HG02840 (cell line): ENCODE data around the gene CDCP1.
"Not testable (repeated sequence)": the region's sequence is repeated elsewhere in the genome, so short reads cannot be mapped to it uniquely, and the experiment has no call there.

Experiments
- ATAC-seq: cut with Tn5 transposase; IDR thresholded peaks from one replicate; pipeline ENCODE4 v1.9.1; 2021; ENCODE audit warnings: mild to moderate bottlenecking, moderate library complexity, moderate number of reproducible peaks; ENCODE audit not compliant: unreplicated experiment, low FRiP score

The CDCP1 gene

GRCh38 chr3:45088543-45089358 is 57.4 kb downstream of the CDCP1 start:
- ATAC-seq: no peak

- no peak for ATAC-seq
These were observed 59.0 kb downstream of the CDCP1 start for GRCh38 chr3:45087155-45087554.

GRCh38 chr3:45084820-45085816 is 61.1 kb downstream of the CDCP1 start:
- ATAC-seq: no peak

- ATAC-seq: no peak
These were observed 61.8 kb downstream of the CDCP1 start for GRCh38 chr3:45084361-45084760.

GRCh38 chr3:45083023-45083422 is 63.2 kb downstream of the CDCP1 start:
- no peak for ATAC-seq

- ATAC-seq: no peak
These were observed 64.0 kb downstream of the CDCP1 start for GRCh38 chr3:45082142-45082538.

GRCh38 chr3:45081506-45082141 is 64.6 kb downstream of the CDCP1 start:
- no peak for ATAC-seq

- no peak for ATAC-seq
These were observed 65.4 kb downstream of the CDCP1 start for GRCh38 chr3:45080824-45081223.

- ATAC-seq: no peak
These were observed 66.5 kb downstream of the CDCP1 start for GRCh38 chr3:45079715-45080114.

- ATAC-seq: no peak
These were observed 67.2 kb downstream of the CDCP1 start for GRCh38 chr3:45078910-45079522.

GRCh38 chr3:45078256-45078655 is 67.9 kb downstream of the CDCP1 start:
- ATAC-seq: not testable (repeated sequence)

- no peak for ATAC-seq
These were observed 70.2 kb downstream of the CDCP1 start for GRCh38 chr3:45075821-45076625.

- no peak for ATAC-seq
These were observed 75.1 kb downstream of the CDCP1 start for GRCh38 chr3:45071075-45071474.

- no peak for ATAC-seq
These were observed 78.2 kb downstream of the CDCP1 start for GRCh38 chr3:45067941-45068340.

- ATAC-seq: no peak
These were observed 78.7 kb downstream of the CDCP1 start for GRCh38 chr3:45067486-45067885.

GRCh38 chr3:45066109-45066801 is 79.9 kb downstream of the CDCP1 start:
- ATAC-seq: no peak

GRCh38 chr3:45065373-45065720 is 80.8 kb downstream of the CDCP1 start:
- no peak for ATAC-seq

- no peak for ATAC-seq
These were observed 81.4 kb downstream of the CDCP1 start for GRCh38 chr3:45064512-45065372.
